Endodermal cell (in vitro differentiated cells): ENCODE data around the gene FAM236A. TPM values are rescaled to one million over a fixed set of nuclear protein-coding genes. Genes with fewer than 3 reads are reported as not detected.

ENCODE experiments used
- total RNA-seq, 2 donors: library from RNA; stranded (reverse); fragmentation: NEBNext Ultra II Directional in 1 of 2; extraction: Animal tissue kit (Norgen Biotek cat#: 25700) in 1 of 2; gene quantifications; 2 replicates in 1 of 2; 3 replicates in 1 of 2; pipeline ENCODE4 v1.2.1, GENCODE V29; 2021

Gene FAM236A
- total RNA-seq, 2 donors from 2014 or later, result not detected

Other genes starting within 250 kb of the FAM236A start
- gene PHKA1, start 223.9 kb upstream of the FAM236A start, total RNA-seq, result 10 to 100 TPM in 1 of 2 donors, 1 to 10 TPM in 1; 6.7 to 10.2 TPM
- 1 to 10 TPM in 1 of 2 donors, not detected in 1; 2.4 TPM for gene DMRTC1B, start 161.3 kb upstream of the FAM236A start, total RNA-seq
- gene FAM236B, start 155.5 kb upstream of the FAM236A start, total RNA-seq, result not detected
- gene FAM236D, start 130.0 kb upstream of the FAM236A start, total RNA-seq, result not detected
- gene FAM236C, start 25.6 kb upstream of the FAM236A start, total RNA-seq, result not detected
- gene DMRTC1, start 5.6 kb downstream of the FAM236A start, total RNA-seq, result not detected
- under 1 TPM in 1 of 2 donors, not detected in 1; 0.15 TPM for gene PABPC1L2B, start 64.7 kb downstream of the FAM236A start, total RNA-seq
- under 1 TPM in 1 of 2 donors, not detected in 1; 0.49 TPM for gene PABPC1L2A, start 141.3 kb downstream of the FAM236A start, total RNA-seq